ENCODE results near the gene DUXA.
"Not testable (repeated sequence)": the region's sequence is repeated elsewhere in the genome, so short reads cannot be mapped to it uniquely, and the experiment has no call there.

DUXA gene

GRCh38 chr19:57161985-57162539 is 5.2 kb downstream of the DUXA start:
- Histone ChIP-seq H3K4me1 (ENCODE audit: control insufficient read depth in 1 of 2, insufficient read depth in 1 of 2, low read depth in 1 of 2, low read length in 1 of 2) (no peaks in the 10 kb centered on the region), H3K27me3 (no peaks in the 10 kb centered on the region), H3K36me3 (no peaks in the 10 kb centered on the region), H3K4me3 (ENCODE audit: low read depth in 1 of 2, low read length in 1 of 2) (no peak overlapping the region), H3K9me3 (no peaks in the 10 kb centered on the region), H3K27ac (no peak overlapping the region)
- TF ChIP-seq, protein P1, sequence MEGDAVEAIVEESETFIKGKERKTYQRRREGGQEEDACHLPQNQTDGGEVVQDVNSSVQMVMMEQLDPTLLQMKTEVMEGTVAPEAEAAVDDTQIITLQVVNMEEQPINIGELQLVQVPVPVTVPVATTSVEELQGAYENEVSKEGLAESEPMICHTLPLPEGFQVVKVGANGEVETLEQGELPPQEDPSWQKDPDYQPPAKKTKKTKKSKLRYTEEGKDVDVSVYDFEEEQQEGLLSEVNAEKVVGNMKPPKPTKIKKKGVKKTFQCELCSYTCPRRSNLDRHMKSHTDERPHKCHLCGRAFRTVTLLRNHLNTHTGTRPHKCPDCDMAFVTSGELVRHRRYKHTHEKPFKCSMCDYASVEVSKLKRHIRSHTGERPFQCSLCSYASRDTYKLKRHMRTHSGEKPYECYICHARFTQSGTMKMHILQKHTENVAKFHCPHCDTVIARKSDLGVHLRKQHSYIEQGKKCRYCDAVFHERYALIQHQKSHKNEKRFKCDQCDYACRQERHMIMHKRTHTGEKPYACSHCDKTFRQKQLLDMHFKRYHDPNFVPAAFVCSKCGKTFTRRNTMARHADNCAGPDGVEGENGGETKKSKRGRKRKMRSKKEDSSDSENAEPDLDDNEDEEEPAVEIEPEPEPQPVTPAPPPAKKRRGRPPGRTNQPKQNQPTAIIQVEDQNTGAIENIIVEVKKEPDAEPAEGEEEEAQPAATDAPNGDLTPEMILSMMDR (IDR thresholded peaks at IDR 0.05), result no peak

- TF ChIP-seq, protein P1 (IDR thresholded peaks at IDR 0.05), result no peak
- Histone ChIP-seq H3K4me3 (ENCODE audit: low read depth in 1 of 2, low read length in 1 of 2) (no peak overlapping the region), H3K27ac (no peak overlapping the region), H3K9me3 (peaks cover 4% of the 10 kb centered on the region), H3K27me3 (no peaks in the 10 kb centered on the region), H3K36me3 (no peaks in the 10 kb centered on the region), H3K4me1 (ENCODE audit: control insufficient read depth in 1 of 2, insufficient read depth in 1 of 2, low read depth in 1 of 2, low read length in 1 of 2) (no peaks in the 10 kb centered on the region)
Observed at GRCh38 chr19:57152921-57153320, 14.4 kb downstream of the DUXA start.

GRCh38 chr19:57141699-57142098 is 25.6 kb downstream of the DUXA start:
- no peak overlapping the region for H3K27ac ChIP-seq
- H3K36me3 ChIP-seq, result no peaks in the 10 kb centered on the region
- TF ChIP-seq, protein P1 (IDR thresholded peaks at IDR 0.05), result no peak
- no peak overlapping the region for H3K4me3 ChIP-seq (ENCODE audit: low read depth in 1 of 2, low read length in 1 of 2)
- H3K27me3 ChIP-seq, result no peaks in the 10 kb centered on the region
- peaks cover 15% of the 10 kb centered on the region for H3K9me3 ChIP-seq
- no peaks in the 10 kb centered on the region for H3K4me1 ChIP-seq (ENCODE audit: control insufficient read depth in 1 of 2, insufficient read depth in 1 of 2, low read depth in 1 of 2, low read length in 1 of 2)

GRCh38 chr19:57135797-57136196 is 31.5 kb downstream of the DUXA start:
- no peaks in the 10 kb centered on the region for H3K36me3 ChIP-seq
- TF ChIP-seq, protein P1 (IDR thresholded peaks at IDR 0.05), result no peak
- H3K4me3 ChIP-seq (ENCODE audit: low read depth in 1 of 2, low read length in 1 of 2), result no peak overlapping the region
- no peaks in the 10 kb centered on the region for H3K4me1 ChIP-seq (ENCODE audit: control insufficient read depth in 1 of 2, insufficient read depth in 1 of 2, low read depth in 1 of 2, low read length in 1 of 2)
- H3K27ac ChIP-seq, result no peak overlapping the region
- H3K9me3 ChIP-seq, result peaks cover 13% of the 10 kb centered on the region
- H3K27me3 ChIP-seq, result no peaks in the 10 kb centered on the region

- H3K9me3 ChIP-seq, result peaks cover 12% of the 10 kb centered on the region
- not testable (repeated sequence) for H3K4me3 ChIP-seq (ENCODE audit: low read depth in 1 of 2, low read length in 1 of 2); H3K4me1 ChIP-seq (ENCODE audit: control insufficient read depth in 1 of 2, insufficient read depth in 1 of 2, low read depth in 1 of 2, low read length in 1 of 2); H3K27me3 ChIP-seq; H3K27ac ChIP-seq; H3K36me3 ChIP-seq
Observed at GRCh38 chr19:57127403-57127802, 39.9 kb downstream of the DUXA start.

- H3K27me3 ChIP-seq, result no peaks in the 10 kb centered on the region
- peaks cover 25% of the 10 kb centered on the region for H3K9me3 ChIP-seq
- no peak overlapping the region for H3K4me3 ChIP-seq (ENCODE audit: low read depth in 1 of 2, low read length in 1 of 2)
- no peak overlapping the region for H3K27ac ChIP-seq
- TF ChIP-seq, protein P1 (IDR thresholded peaks at IDR 0.05), result no peak
- H3K4me1 ChIP-seq (ENCODE audit: control insufficient read depth in 1 of 2, insufficient read depth in 1 of 2, low read depth in 1 of 2, low read length in 1 of 2), result no peaks in the 10 kb centered on the region
- no peaks in the 10 kb centered on the region for H3K36me3 ChIP-seq
Observed at GRCh38 chr19:57123882-57124281, 43.4 kb downstream of the DUXA start.
